Measurements from ENCODE around the gene CD52.

Gene CD52

DNA sequence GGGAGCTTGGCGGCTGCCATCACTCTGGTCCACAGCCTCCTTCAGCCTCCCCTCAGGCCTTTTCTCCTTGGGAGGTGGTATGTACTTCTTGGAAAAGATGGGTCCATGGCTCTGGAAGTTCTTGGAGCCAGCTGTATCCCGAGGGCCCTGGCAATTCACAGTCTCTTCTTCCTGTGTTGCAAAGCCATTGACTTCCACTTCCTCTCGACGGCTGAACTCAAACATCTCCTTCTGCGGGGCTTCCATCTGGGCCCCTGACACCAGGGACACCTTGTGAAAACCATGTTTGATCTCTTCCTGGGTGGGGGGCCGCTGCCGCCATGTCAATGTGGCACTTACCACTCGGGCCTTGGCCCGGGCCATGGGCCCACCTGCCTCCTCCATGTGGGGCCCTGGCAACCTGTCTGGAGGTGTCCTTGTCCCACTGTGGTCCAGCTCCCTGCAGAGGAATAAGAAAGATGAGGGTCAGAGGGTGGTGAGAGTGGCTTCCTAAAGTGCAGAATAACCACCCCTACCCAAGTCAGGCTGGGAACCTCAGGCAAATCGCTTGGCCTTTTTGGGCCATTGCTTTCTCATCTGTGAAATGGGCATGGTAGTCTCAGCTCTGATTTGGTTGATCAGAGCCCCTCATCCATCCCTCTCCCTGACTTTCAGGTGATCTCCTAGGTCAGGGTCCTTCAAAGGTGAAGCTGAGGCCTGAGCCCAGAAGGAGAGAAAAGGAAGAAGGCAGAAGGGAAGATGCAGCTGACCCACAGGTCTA lies 28.7 kb downstream of the CD52 start:
- H3K9me3 ChIP-seq (ENCODE audit: control insufficient read depth in 1 of 2, low read length in 2 of 2): no peaks in the 10 kb centered on the region

GRCh38 chr1:26349188-26349876 lies 31.6 kb downstream of the CD52 start:
- no peaks in the 10 kb centered on the region for H3K36me3 ChIP-seq (ENCODE audit: control insufficient read depth in 1 of 2, insufficient read depth in 2 of 2, low read length in 2 of 2)
- H3K9ac ChIP-seq (ENCODE audit: low read depth in 1 of 2, low read length in 2 of 2): no peak overlapping the region
- no peaks in the 10 kb centered on the region for H3K27me3 ChIP-seq (ENCODE audit: control insufficient read depth in 1 of 2, insufficient read depth in 2 of 2, low read length in 2 of 2)
- no peak overlapping the region for H3K4me3 ChIP-seq (ENCODE audit: low read depth in 1 of 2, low read length in 2 of 2)
- no peak overlapping the region for H3K27ac ChIP-seq (ENCODE audit: low read depth, low read length)
- H3K9me3 ChIP-seq (ENCODE audit: control insufficient read depth in 1 of 2, low read length in 2 of 2): no peaks in the 10 kb centered on the region
- H3K4me1 ChIP-seq (ENCODE audit: control insufficient read depth in 1 of 2, insufficient read depth in 2 of 2, low read length in 2 of 2): peaks cover 27 to 28% of the 10 kb centered on the region in 2 donors

More for the DNA sequence above, 28.7 kb downstream of the CD52 start:
- Histone ChIP-seq H3K4me1 (ENCODE audit: control insufficient read depth in 1 of 2, insufficient read depth in 2 of 2, low read length in 2 of 2) (peaks cover 10 to 12% of the 10 kb centered on the region in 2 donors), H3K36me3 (ENCODE audit: control insufficient read depth in 1 of 2, insufficient read depth in 2 of 2, low read length in 2 of 2) (no peaks in the 10 kb centered on the region), H3K4me3 (ENCODE audit: low read depth in 1 of 2, low read length in 2 of 2) (no peak overlapping the region), H3K27me3 (ENCODE audit: control insufficient read depth in 1 of 2, insufficient read depth in 2 of 2, low read length in 2 of 2) (no peaks in the 10 kb centered on the region), H3K27ac (ENCODE audit: low read depth, low read length) (no peak overlapping the region), H3K9ac (ENCODE audit: low read depth in 1 of 2, low read length in 2 of 2) (no peak overlapping the region)

GRCh38 chr1:26349877-26350244 lies 32.1 kb downstream of the CD52 start:
- Histone ChIP-seq H3K27ac (ENCODE audit: low read depth, low read length) (no peak overlapping the region), H3K36me3 (ENCODE audit: control insufficient read depth in 1 of 2, insufficient read depth in 2 of 2, low read length in 2 of 2) (no peaks in the 10 kb centered on the region), H3K4me1 (ENCODE audit: control insufficient read depth in 1 of 2, insufficient read depth in 2 of 2, low read length in 2 of 2) (peaks cover 32 to 33% of the 10 kb centered on the region in 2 donors), H3K9me3 (ENCODE audit: control insufficient read depth in 1 of 2, low read length in 2 of 2) (no peaks in the 10 kb centered on the region), H3K27me3 (ENCODE audit: control insufficient read depth in 1 of 2, insufficient read depth in 2 of 2, low read length in 2 of 2) (no peaks in the 10 kb centered on the region), H3K4me3 (ENCODE audit: low read depth in 1 of 2, low read length in 2 of 2) (no peak overlapping the region), H3K9ac (ENCODE audit: low read depth in 1 of 2, low read length in 2 of 2) (no peak overlapping the region)

DNA sequence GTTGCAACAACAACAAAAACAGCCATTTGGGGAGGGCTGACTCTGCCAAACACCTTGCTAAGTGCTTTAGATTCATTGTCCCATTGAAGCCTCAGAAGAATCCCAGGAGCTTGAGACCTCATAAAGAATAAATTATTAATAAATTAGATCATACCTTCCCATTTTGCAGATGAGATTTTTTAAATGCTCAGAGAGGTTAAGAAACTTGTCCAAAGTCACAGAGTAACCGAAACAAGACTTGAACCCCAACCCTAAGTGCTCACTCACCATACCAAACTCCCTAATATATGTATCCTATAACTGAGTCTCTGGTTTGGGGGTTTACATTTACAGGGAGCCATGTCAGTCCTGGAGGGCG lies 32.6 kb downstream of the CD52 start:
- H3K4me3 ChIP-seq (ENCODE audit: low read depth in 1 of 2, low read length in 2 of 2): no peak overlapping the region

DNA sequence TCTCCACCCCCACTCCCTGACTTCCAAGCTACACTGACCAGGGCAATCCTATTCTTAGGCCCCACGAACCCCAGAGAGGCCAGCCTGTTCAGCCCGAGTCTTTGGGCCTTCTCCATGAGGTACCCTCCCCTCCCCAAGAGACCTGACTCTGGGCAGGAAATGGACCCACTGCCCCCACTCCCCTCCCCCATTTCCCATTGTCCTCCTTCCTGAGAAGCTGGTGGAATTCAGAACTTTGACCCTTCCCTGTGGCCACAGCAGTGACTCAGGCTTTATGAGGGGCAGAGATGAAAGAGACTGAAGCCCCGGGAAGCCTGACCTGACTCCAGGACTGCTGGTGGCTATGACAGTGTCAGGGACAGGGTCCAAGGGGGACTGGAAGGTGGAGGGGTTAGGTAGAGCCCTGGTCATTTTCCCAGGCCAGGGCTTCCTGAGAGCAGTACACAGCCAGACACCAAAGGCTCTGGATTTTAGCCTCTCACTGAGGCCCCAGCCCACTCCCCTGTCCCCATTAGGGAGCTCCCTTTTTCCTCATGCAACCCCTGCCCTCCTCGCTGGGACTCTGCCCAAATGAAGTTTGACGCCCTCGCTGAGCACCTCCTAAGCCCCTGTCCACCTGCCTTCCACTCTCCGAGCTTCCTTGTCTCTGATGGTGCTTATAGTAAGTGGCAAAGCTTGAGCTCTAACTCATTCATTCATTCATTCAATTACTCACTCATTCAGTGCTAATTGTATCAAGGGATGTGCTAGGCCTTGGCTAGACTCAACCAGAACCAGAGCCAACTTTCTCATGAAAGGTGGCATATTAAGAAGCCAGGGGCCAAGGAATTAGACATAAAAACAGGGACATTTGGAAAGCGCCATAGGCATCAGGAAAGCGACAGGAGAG lies 33.2 kb downstream of the CD52 start:
- Histone ChIP-seq H3K27me3 (ENCODE audit: control insufficient read depth in 1 of 2, insufficient read depth in 2 of 2, low read length in 2 of 2) (no peaks in the 10 kb centered on the region), H3K27ac (ENCODE audit: low read depth, low read length) (peak overlapping the region; percentile 73), H3K4me1 (ENCODE audit: control insufficient read depth in 1 of 2, insufficient read depth in 2 of 2, low read length in 2 of 2) (peaks cover 38 to 42% of the 10 kb centered on the region in 2 donors), H3K36me3 (ENCODE audit: control insufficient read depth in 1 of 2, insufficient read depth in 2 of 2, low read length in 2 of 2) (no peaks in the 10 kb centered on the region), H3K9me3 (ENCODE audit: control insufficient read depth in 1 of 2, low read length in 2 of 2) (no peaks in the 10 kb centered on the region), H3K9ac (ENCODE audit: low read depth in 1 of 2, low read length in 2 of 2) (peak overlapping the region in 1 of 2 donors; percentile 44), H3K4me3 (ENCODE audit: low read depth in 1 of 2, low read length in 2 of 2) (peak overlapping the region in 1 of 2 donors; percentile 37)

More for the DNA sequence above, 32.6 kb downstream of the CD52 start:
- Histone ChIP-seq H3K9ac (ENCODE audit: low read depth in 1 of 2, low read length in 2 of 2) (no peak overlapping the region), H3K9me3 (ENCODE audit: control insufficient read depth in 1 of 2, low read length in 2 of 2) (no peaks in the 10 kb centered on the region), H3K36me3 (ENCODE audit: control insufficient read depth in 1 of 2, insufficient read depth in 2 of 2, low read length in 2 of 2) (no peaks in the 10 kb centered on the region), H3K27me3 (ENCODE audit: control insufficient read depth in 1 of 2, insufficient read depth in 2 of 2, low read length in 2 of 2) (no peaks in the 10 kb centered on the region), H3K27ac (ENCODE audit: low read depth, low read length) (no peak overlapping the region), H3K4me1 (ENCODE audit: control insufficient read depth in 1 of 2, insufficient read depth in 2 of 2, low read length in 2 of 2) (peaks cover 37% of the 10 kb centered on the region in 2 donors)

- H3K27ac ChIP-seq (ENCODE audit: low read depth, low read length): no peak overlapping the region
- no peaks in the 10 kb centered on the region for H3K27me3 ChIP-seq (ENCODE audit: control insufficient read depth in 1 of 2, insufficient read depth in 2 of 2, low read length in 2 of 2)
- peaks cover 46 to 50% of the 10 kb centered on the region in 2 donors for H3K4me1 ChIP-seq (ENCODE audit: control insufficient read depth in 1 of 2, insufficient read depth in 2 of 2, low read length in 2 of 2)
- H3K9ac ChIP-seq (ENCODE audit: low read depth in 1 of 2, low read length in 2 of 2): peak overlapping the region in 1 of 2 donors; percentile 50
- H3K4me3 ChIP-seq (ENCODE audit: low read depth in 1 of 2, low read length in 2 of 2): peak overlapping the region; percentile 22 to 45
- H3K36me3 ChIP-seq (ENCODE audit: control insufficient read depth in 1 of 2, insufficient read depth in 2 of 2, low read length in 2 of 2): no peaks in the 10 kb centered on the region
- no peaks in the 10 kb centered on the region for H3K9me3 ChIP-seq (ENCODE audit: control insufficient read depth in 1 of 2, low read length in 2 of 2)
These were observed 34.0 kb downstream of the CD52 start for GRCh38 chr1:26351590-26352337.

GRCh38 chr1:26352338-26352679 lies 34.6 kb downstream of the CD52 start:
- H3K27ac ChIP-seq (ENCODE audit: low read depth, low read length): no peak overlapping the region
- no peaks in the 10 kb centered on the region for H3K9me3 ChIP-seq (ENCODE audit: control insufficient read depth in 1 of 2, low read length in 2 of 2)
- peaks cover 51 to 53% of the 10 kb centered on the region in 2 donors for H3K4me1 ChIP-seq (ENCODE audit: control insufficient read depth in 1 of 2, insufficient read depth in 2 of 2, low read length in 2 of 2)
- no peaks in the 10 kb centered on the region for H3K27me3 ChIP-seq (ENCODE audit: control insufficient read depth in 1 of 2, insufficient read depth in 2 of 2, low read length in 2 of 2)
- H3K9ac ChIP-seq (ENCODE audit: low read depth in 1 of 2, low read length in 2 of 2): peak overlapping the region in 1 of 2 donors; percentile 50
- peak overlapping the region; percentile 22 to 45 for H3K4me3 ChIP-seq (ENCODE audit: low read depth in 1 of 2, low read length in 2 of 2)
- H3K36me3 ChIP-seq (ENCODE audit: control insufficient read depth in 1 of 2, insufficient read depth in 2 of 2, low read length in 2 of 2): no peaks in the 10 kb centered on the region

- peak overlapping the region; percentile 15 to 74 for H3K9ac ChIP-seq (ENCODE audit: low read depth in 1 of 2, low read length in 2 of 2)
- peak overlapping the region; percentile 36 for H3K27ac ChIP-seq (ENCODE audit: low read depth, low read length)
- no peaks in the 10 kb centered on the region for H3K36me3 ChIP-seq (ENCODE audit: control insufficient read depth in 1 of 2, insufficient read depth in 2 of 2, low read length in 2 of 2)
- peaks cover 53 to 57% of the 10 kb centered on the region in 2 donors for H3K4me1 ChIP-seq (ENCODE audit: control insufficient read depth in 1 of 2, insufficient read depth in 2 of 2, low read length in 2 of 2)
- no peaks in the 10 kb centered on the region for H3K9me3 ChIP-seq (ENCODE audit: control insufficient read depth in 1 of 2, low read length in 2 of 2)
- H3K4me3 ChIP-seq (ENCODE audit: low read depth in 1 of 2, low read length in 2 of 2): peak overlapping the region; percentile 62 to 64
- no peaks in the 10 kb centered on the region for H3K27me3 ChIP-seq (ENCODE audit: control insufficient read depth in 1 of 2, insufficient read depth in 2 of 2, low read length in 2 of 2)
These were observed 35.6 kb downstream of the CD52 start for GRCh38 chr1:26353210-26353859.

Measured in duodenal mucosa (tissue), 2 donors.